Fibroblast of skin of right biceps (primary cell): ENCODE measurements around the gene EDEM2.
"Not testable (repeated sequence)": the region's sequence is repeated elsewhere in the genome, so short reads cannot be mapped to it uniquely, and the experiment has no call there.

Source experiments
- DNase-seq: peaks from one replicate; pipeline ENCODE4 v3.0.0-alpha.2; 2013

Gene EDEM2

DNA sequence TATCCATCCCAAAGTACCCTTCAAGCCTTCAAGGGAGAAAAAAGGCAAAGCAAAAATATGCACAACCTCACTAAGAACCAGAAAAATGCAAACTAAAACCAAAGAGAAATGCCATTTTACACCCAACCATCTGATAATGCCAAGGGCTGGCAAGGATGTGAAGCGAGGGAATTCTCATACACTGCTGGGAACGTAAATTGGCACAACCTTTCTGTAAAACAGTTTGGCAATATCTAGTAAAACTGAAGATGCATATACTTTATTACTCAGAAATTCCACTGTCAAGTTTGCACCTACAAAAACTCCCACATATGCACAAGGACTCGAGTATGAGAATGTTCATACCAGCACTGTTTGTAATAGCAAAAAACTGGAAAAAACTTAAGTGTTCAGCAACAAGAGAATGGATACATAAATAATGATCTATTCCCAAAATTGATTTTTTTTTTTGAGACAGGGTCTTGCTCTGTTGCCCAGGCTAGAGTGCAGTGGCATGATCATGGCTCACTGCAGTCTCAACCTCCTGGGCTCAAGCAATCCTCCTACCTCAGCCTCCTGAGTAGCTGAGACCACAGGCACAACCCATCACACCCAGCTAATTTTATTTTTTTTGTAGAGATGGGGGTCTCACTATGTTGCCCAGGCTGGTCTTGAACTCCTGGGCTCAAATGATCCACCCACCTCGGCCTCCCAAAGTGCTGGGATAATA, 21.7 kb upstream of the EDEM2 start:
- not testable (repeated sequence) for DNase-seq

- no peak for DNase-seq
Observed at GRCh38 chr20:35167787-35168186, 20.7 kb upstream of the EDEM2 start.

- DNase-seq: peak; percentile 36
Observed at GRCh38 chr20:35166242-35166830, 19.2 kb upstream of the EDEM2 start.

DNA sequence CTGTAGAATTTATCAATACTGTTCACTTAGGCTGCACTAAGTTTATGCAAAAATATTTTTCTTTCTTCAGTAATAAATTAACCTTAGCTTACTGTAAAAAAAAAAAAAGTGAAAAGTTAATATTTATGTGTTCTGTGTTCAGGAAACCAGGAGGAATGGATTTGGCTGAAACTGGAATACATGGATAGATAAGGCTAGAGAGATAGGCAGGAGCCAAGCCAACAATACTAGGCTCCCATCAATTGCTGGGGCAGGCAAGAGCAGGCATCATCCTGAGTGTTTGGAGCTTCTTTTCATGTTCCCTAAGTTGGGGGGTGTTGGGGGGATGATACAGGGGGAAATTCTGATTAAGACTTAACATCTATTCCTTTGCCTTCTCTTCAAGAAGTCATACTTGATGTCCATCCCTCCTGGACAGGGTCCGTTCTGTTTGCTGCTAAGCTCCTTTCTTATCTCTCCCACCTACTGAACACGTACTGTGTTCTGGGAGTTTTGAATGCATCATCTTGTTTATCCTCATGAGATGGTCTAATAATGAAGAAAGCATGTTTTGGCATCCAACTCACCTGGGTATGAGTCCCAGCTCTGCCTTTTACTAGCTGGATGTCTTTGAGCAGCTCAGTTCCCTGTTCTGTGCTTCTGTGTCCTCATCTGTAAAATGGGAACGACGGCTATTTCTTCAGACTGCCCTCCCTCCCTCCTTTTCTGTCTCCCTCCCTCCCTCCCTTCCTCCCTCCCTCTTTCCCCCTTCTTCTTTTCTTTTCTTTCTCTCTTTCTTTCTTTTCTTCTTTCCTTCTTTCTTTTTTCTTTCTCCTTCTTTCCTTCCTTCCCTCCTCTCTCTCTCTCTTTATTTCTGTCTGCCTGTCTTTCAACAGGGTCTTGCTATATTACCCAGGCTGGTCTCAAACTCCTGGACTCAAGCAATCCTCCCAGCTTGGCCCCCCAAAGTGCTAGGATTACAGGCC, 18.4 kb upstream of the EDEM2 start:
- no peak for DNase-seq

- not testable (repeated sequence) for DNase-seq
Observed at GRCh38 chr20:35164531-35164930, 17.4 kb upstream of the EDEM2 start.

GRCh38 chr20:35160341-35160740, 13.2 kb upstream of the EDEM2 start:
- not testable (repeated sequence) for DNase-seq

GRCh38 chr20:35156978-35157377, 9.8 kb upstream of the EDEM2 start:
- no peak for DNase-seq

- DNase-seq: no peak
Observed at GRCh38 chr20:35155936-35156335, 8.8 kb upstream of the EDEM2 start.

DNA sequence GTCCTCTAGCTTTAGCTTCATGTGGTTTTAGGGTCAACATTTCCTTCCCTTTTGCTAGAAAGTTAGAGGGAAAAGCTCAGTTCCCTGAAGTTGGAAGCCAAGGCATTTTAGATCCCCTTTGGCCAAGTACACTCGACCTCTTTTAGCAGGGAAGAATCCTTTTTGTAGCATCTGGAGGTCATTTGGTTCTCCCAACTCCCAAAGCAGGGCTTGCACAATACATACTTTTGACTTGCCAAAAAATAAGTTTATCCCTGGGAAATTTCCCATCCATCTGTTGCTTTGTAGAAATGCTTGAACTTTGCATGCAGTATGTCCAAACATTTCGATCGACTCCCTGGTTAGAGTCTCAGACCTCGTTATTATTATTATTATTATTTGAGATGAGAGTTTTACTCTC, 4.6 kb upstream of the EDEM2 start:
- no peak for DNase-seq

DNA sequence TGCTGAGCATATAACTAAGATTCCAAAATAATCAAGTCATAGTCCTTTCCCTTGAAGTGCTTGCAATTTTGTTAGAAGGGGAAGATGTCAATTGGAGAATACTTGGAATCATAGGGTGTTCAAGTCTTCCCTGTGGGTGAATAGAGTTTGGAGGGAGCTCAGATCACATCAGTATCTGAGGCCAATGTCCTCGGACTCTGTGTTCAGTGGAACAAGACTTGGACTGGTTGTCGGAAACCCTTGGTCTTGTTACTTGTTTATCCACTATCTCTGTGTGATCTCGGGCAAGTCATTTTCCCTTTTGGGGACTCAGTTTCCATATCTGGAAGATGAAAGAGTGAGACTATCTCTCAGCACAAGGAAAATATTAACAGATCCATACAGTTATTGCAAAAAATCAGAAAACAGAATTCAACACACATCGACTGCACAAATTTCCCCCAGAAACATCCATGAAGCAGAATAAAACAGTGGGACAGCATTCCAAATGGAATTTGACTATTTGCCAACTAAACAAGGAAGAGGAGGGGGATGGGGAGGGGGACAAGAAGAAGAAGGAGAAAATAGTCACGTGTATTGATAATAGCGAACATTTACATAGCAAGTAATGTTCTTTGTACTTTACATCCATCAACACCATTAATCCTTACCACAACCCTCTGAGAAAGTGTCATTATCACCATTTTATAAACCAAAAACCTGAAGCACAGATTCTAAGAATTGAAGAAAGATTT, 3.9 kb upstream of the EDEM2 start:
- DNase-seq: no peak

GRCh38 chr20:35147575-35148071, 487 bp upstream of the EDEM2 start:
- peak; percentile 56 for DNase-seq

DNA sequence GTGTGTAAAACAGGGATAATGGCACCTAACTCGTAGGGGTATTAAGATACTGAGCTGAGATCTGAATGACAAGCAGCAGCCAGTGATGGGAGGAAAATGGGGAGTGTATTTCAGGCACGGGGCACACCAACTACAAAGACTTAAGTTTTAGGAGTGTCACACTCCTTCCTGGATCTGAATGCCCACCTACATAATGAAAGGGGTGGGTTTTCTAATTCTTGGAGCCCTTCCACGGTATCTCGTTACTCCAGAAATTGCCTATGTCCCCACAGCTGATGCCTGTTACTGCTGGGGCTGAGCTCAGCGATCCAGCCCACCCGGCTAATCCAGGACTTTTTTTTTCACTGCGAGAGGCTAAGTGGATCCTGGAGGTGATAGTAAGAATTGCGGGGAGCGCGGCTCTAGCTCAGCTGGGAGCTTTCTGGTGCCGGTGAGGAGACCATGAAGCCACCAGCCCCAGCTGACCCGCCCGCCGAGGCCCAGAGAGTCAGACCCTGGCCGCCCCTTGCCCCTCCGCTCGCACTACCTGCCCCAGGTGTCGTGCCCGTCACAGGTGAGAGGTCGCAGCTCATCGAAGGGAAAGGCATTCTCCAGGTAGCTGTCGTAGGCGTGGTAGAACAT, 727 bp downstream of the EDEM2 start:
- peak; percentile 19 for DNase-seq

- peak; percentile 53 for DNase-seq
Observed at GRCh38 chr20:35145141-35145564, 2.0 kb downstream of the EDEM2 start.

GRCh38 chr20:35144694-35145093, 2.4 kb downstream of the EDEM2 start:
- DNase-seq: no peak

DNA sequence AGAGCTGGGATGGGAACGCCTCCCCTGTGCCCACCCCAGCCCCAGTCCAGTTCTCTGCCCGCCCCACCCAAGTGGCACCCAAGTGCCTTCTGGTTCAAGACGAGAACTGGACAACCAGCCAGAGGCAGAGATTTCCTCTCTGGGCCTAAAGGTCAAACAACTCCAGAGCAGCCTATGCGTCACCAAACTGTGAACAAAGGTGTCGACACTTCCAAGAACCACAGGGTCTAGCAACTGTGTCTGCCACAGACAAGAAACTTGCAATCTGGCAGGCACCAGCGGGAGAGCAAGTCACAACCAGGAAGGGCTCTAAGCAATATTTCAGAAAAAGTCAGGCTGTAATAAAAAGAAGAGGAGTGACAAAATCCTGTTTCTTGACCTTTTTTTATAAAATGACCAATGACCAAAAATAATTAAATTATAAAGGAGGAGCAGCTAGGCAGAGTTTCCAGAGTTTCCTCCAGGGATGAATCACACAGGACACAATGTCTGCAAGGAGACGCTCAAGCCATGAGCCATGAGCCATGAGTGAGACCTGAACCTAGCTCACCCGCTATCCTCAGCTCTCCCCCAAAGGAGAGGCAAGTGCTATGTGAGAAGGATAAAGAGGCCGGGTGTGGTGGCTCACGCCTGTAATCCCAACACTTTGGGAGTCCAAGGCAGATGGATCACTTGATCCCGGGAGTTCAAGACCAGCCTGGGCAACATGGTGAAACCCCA, 11.1 kb downstream of the EDEM2 start:
- peak; percentile 36 for DNase-seq

DNA sequence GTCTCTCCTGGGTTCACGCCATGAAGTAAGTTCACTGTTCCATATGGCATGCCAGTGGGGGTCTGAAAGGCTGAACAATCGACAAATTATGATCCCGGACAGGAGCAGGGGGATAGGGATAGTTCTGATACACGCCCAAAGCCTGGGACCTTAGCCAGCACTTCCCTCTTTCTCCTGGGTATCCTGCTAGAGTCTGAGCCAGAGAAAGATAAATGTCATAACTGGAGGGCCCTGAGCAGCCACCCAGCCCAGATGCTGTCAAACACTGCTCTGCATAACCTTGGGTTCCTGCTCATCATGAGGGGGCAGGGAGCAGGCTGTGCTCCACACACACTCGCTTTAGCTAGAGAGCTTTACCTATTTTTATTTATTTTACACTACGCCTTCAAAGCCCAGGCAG, 12.3 kb downstream of the EDEM2 start:
- DNase-seq: no peak

- DNase-seq: no peak
Observed at GRCh38 chr20:35134472-35134871, 12.7 kb downstream of the EDEM2 start.

DNA sequence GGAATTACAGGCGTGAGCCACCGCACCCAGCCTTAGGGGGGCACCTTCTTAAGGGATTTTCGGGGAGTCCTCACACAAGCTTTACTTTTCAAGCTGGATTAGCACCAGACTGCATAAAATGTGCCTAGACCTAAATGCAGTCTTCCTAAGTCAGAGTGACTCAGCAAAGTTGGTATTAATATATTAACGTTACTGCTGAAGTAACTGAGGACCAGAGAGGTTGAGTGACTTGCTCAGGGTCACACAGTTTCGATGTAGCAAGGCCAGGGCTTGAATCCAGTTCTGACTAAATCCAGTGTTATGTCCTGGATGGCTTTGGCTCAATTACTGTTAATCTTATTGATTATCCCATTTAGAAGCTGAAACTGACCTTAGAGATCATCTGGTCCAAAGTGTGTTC, 13.4 kb downstream of the EDEM2 start:
- DNase-seq: no peak

GRCh38 chr20:35133031-35133430, 14.1 kb downstream of the EDEM2 start:
- DNase-seq: no peak

DNA sequence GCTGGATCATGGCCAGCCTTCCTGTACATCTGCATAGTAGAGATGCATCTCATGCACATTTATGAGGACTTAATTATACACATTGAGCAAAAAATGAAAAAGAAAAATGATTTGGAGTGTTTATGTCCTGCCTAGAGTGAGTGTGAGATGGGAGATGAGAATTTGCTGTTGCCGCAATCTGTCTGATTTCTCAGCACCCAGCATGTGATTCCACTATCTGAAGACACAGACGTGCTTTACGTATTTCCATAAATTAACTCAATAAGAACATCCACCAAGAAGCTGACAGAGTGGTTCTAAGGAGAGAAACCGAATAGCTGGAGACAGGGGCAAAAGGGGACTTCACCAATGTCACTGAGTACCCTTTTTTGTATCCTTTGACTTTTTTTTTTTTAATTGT, 15.2 kb downstream of the EDEM2 start:
- no peak for DNase-seq

GRCh38 chr20:35129647-35130069, 17.5 kb downstream of the EDEM2 start:
- peak; percentile 37 for DNase-seq

DNA sequence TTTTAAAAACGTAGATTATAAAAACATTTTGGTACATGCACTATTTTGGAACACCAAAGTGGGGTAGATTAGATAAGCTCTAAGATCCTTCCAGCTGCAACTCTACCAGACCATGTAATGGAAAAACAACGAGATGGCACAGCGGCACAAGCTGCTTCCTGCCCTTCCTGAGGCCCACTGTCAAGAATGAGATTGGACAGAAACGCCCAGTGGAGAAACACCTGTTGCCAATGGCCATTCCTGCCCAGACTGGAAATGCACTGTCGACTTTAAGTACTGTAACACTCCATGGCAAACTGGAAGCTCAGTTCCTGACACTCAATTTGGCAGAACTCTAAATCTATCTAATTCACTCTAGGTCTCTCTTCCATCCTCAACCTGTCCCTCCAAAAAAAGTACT, 21.4 kb downstream of the EDEM2 start:
- DNase-seq: no peak
